IPS-18c (cell line): ENCODE measurements around the gene PTH2R.
"Not testable (repeated sequence)": the region's sequence is repeated elsewhere in the genome, so short reads cannot be mapped to it uniquely, and the experiment has no call there.

Source experiments
- H3K4me3 ChIP-seq: 2 replicates; pipeline ENCODE4 v1.7.0; 2013; ENCODE audit warnings: low read depth, mild to moderate bottlenecking, low read length, moderate library complexity; ENCODE audit not compliant: insufficient read depth
- H3K9me3 ChIP-seq: one replicate; pipeline ENCODE4 v1.6.1; 2013; ENCODE audit warnings: mild to moderate bottlenecking, low read length, moderate library complexity; ENCODE audit not compliant: control insufficient read depth, insufficient read depth

Gene PTH2R

GRCh38 chr2:208379192-208379591 is 27.4 kb upstream of the PTH2R start:
- Histone ChIP-seq H3K9me3 (no peaks in the 10 kb centered on the region), H3K4me3 (no peak overlapping the region)

GRCh38 chr2:208384637-208385036 is 22.0 kb upstream of the PTH2R start:
- H3K4me3 ChIP-seq: no peak overlapping the region
- H3K9me3 ChIP-seq: no peaks in the 10 kb centered on the region

- Histone ChIP-seq H3K9me3 (no peaks in the 10 kb centered on the region), H3K4me3 (no peak overlapping the region)
These were observed 20.1 kb upstream of the PTH2R start for GRCh38 chr2:208386541-208386940.

GRCh38 chr2:208389940-208390339 is 16.7 kb upstream of the PTH2R start:
- no peaks in the 10 kb centered on the region for H3K9me3 ChIP-seq
- no peak overlapping the region for H3K4me3 ChIP-seq

GRCh38 chr2:208392300-208392699 is 14.3 kb upstream of the PTH2R start:
- Histone ChIP-seq H3K4me3 (no peak overlapping the region), H3K9me3 (no peaks in the 10 kb centered on the region)

GRCh38 chr2:208396796-208397195 is 9.8 kb upstream of the PTH2R start:
- not testable (repeated sequence) for H3K9me3 ChIP-seq, H3K4me3 ChIP-seq

- no peak overlapping the region for H3K4me3 ChIP-seq
- H3K9me3 ChIP-seq: no peaks in the 10 kb centered on the region
These were observed 7.4 kb upstream of the PTH2R start for GRCh38 chr2:208399201-208399600.

- Histone ChIP-seq H3K4me3 (no peak overlapping the region), H3K9me3 (no peaks in the 10 kb centered on the region)
These were observed 1.1 kb downstream of the PTH2R start for GRCh38 chr2:208407667-208408066.

- Histone ChIP-seq H3K9me3 (no peaks in the 10 kb centered on the region), H3K4me3 (peak overlapping the region; percentile 6; the same call in 1 of the 2 replicates)
These were observed 7.3 kb downstream of the PTH2R start for GRCh38 chr2:208413931-208414330.

- Histone ChIP-seq H3K4me3 (no peak overlapping the region), H3K9me3 (no peaks in the 10 kb centered on the region)
These were observed 8.7 kb downstream of the PTH2R start for GRCh38 chr2:208415255-208415654.

GRCh38 chr2:208415897-208416296 is 9.3 kb downstream of the PTH2R start:
- H3K4me3 ChIP-seq: no peak overlapping the region
- H3K9me3 ChIP-seq: no peaks in the 10 kb centered on the region

GRCh38 chr2:208426412-208427045 is 19.9 kb downstream of the PTH2R start:
- Histone ChIP-seq H3K9me3 (no peaks in the 10 kb centered on the region), H3K4me3 (no peak overlapping the region)

GRCh38 chr2:208437755-208438154 is 31.2 kb downstream of the PTH2R start:
- Histone ChIP-seq H3K4me3 (no peak overlapping the region), H3K9me3 (no peaks in the 10 kb centered on the region)

- H3K4me3 ChIP-seq: no peak overlapping the region
- H3K9me3 ChIP-seq: no peaks in the 10 kb centered on the region
These were observed 34.1 kb downstream of the PTH2R start for GRCh38 chr2:208440716-208441115.

- H3K4me3 ChIP-seq: no peak overlapping the region
- H3K9me3 ChIP-seq: no peaks in the 10 kb centered on the region
These were observed 35.4 kb downstream of the PTH2R start for GRCh38 chr2:208441951-208442350.

GRCh38 chr2:208447447-208447846 is 40.9 kb downstream of the PTH2R start:
- not testable (repeated sequence) for H3K4me3 ChIP-seq, H3K9me3 ChIP-seq

- H3K4me3 ChIP-seq: no peak overlapping the region
These were observed 44.5 kb downstream of the PTH2R start for GRCh38 chr2:208451061-208451460.

GRCh38 chr2:208454861-208455260 is 48.3 kb downstream of the PTH2R start:
- Histone ChIP-seq H3K9me3 (no peaks in the 10 kb centered on the region), H3K4me3 (no peak overlapping the region)

More at GRCh38 chr2:208451061-208451460, 44.5 kb downstream of the PTH2R start:
- H3K9me3 ChIP-seq: no peaks in the 10 kb centered on the region

GRCh38 chr2:208463721-208464120 is 57.1 kb downstream of the PTH2R start:
- Histone ChIP-seq H3K9me3 (no peaks in the 10 kb centered on the region), H3K4me3 (no peak overlapping the region)
